Suppressor macrophage (primary cell): ENCODE results near the gene PBX4.

Experiments
- DNase-seq, 4 experiments: peaks; one replicate each; pipeline ENCODE4 v3.0.0-alpha.2; 2020 to 2022

Gene PBX4

DNA sequence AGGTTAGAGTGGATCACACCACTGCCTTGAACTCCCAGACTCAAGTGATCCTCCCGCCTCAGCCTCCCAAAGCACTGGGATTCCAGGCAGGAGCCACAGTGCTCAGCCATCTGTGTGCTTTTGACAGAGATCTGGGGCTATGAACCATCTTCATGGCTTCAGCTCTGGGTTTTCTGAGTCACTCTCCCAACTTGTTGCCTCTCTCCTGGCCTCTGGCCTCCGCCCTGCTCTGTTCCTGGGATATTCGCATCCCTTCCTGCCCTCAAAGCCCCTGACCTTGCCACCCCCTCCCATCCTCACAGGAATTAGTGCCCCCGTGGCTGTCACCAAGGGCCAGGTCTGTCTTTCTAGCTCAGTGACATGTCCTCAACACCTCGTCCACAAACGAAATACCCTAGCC is 30.7 kb upstream of the PBX4 start:
- no peak for DNase-seq

DNA sequence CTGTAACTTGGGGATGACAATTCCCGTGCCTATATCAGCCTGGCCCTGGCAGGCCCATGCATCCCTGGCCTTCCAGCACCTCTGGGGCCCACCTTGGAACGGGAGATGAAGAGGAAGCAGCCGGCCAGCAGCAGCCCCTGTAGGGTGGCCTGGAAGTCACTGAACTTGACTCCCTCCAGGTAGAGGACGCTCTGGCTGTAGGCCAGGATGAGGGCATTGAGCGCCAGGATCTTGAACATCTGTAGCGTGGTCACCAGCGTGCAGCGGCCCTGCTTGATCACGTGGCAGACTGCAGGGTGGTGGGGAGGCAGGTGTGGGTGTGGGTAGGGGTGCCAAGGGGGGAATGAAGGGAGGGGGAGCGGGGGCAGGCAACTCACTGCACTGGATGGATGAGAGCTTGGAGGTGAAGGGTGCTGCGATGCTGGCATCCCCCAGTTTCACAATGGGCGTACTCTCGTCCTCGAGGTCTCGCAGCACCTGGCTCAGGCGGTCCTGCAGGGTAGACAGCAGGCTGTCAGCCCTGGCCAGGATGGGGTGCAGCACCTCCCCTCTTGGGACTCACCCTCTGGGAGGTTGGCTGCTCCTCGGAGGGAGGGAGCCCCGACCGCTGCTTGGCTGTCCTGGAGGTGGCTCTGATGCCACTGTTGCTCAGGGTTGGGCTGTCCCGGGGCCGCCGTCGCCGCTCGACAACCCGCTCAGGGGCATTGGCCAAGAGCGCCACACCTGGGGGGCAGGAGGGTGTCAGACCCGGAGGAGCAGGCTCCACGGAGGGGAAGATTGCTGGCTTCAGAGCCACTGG is 28.7 kb upstream of the PBX4 start:
- DNase-seq, result no peak

DNA sequence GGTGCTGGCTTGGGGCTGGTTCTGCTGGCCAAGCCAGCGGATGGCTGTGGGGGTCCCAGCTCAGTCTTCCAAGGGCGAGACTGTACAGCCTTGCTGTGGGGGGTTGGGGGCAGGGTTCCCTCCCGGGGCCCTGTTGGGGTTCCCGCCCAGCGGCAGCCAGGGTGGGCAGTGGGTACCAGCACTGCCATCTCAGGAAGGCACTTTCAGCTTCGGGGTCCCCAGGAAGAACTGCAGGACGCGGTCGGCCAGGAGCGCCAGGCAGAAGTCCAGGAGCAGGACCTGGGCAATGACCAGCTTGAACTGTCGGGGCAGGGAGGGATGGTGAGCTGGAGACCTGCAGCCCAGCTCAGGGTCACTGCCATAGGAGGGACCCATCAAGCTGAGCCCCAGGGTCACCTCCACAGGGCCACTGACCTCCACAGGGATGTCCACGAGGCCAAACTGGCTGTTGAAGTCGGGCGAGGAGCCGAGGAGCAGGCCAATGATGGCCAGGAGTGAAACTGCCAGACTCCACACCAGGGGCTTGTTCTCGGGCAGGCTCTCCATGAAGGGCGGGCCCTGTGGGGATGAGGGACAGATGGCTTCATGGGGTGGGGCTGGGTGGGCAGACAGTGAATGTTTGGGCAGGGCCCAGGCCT is 26.9 kb upstream of the PBX4 start:
- DNase-seq, result no peak

DNA sequence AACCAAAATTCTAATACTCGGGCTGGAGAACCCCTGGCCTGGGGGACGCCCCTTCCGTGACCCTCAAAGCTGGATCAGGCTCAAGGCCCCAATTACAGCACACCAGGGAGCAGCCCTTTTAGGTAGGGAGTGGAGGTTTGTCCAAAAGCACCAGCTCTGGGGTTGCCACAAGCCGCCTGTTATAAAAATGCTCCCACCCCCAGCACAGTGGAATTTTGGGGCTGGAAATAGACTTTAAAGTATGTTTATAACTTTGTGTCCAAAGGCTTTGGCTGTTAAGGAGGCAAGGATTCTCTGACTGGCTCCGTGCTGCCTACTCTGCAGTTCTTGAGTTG is 25.5 kb upstream of the PBX4 start:
- no peak for DNase-seq

DNA sequence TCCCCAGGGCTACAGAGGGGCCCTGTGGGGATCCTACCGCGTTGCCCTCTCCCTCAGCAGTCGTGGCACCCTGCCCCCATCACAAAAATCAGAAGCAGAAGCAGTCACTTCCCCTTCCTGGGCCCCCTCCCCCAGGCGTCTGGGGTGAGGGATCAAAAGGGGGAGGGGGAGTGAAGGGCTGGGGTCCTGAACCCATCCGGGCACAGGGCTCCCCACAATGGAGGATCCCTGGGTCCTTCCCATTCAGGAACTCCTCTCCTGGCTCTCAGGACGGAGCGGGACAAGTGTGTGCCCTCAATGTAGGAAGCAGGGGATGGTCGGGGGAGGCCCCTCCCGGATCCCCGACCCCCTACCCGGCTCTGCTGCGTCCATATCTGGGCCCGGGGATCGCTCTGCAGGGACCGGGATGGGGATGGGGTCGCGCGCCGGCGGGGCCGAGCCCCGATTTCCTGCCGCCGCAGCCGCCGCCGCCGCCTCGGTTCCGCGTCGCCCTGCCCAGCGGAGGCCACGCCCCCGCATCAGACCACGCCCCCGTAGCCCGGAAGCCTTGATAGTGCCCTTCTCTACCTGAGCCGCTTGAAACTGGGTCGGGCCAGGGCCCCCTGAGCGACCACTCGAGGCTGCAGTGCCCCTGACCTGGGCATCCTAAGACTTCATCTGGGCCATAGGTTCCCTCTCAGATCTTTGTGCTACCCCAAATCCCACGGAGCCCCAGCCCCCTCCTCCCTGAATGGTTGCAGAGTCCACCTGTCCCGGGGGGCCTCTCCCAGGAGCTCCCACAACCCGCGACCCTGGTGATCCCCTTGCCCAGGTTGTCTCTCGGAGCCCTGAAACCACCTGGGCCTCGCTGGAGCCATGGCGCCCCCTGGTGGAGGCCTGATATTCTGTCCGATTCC is 24.9 kb upstream of the PBX4 start, which contains the start of gene GMIP:
TSS of gene GMIP (minus strand) at position 500 of the 896 bp plus-strand sequence. CDS start at position 372, 128 bp downstream.
- peak; percentile 82 to 93 (median 87) for DNase-seq

DNA sequence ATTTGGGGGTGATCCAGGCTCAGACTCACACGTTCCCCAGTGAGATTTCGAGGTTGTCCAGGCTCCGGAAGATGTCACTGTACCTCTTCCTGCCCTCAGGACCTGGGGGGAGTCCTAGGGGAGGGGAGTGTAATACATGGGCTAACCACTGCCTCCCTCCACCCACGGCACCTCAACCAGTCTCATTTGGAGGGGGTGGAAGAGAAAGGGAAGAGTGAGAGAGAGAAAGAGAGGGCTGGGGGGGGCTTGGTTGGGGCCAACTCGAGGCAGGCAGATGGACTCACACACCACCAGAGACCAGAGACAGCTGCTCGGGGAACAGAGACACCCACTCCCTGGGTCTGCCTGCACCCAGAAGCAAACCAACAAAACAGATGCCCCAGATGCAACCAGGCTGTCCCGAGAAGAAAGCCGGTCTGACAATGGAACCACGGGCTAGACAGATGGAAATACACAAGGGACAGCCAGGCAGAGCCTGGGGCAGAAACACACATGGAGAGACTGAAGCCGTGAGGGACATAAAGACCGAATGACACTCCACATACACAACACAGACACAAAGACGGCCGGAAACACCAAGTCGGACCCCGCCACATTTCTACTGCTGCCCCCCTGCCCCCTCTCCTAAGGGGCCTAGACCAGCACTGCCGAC is 24.1 kb upstream of the PBX4 start:
- peak; percentile 13 to 49 (median 48) for DNase-seq

DNA sequence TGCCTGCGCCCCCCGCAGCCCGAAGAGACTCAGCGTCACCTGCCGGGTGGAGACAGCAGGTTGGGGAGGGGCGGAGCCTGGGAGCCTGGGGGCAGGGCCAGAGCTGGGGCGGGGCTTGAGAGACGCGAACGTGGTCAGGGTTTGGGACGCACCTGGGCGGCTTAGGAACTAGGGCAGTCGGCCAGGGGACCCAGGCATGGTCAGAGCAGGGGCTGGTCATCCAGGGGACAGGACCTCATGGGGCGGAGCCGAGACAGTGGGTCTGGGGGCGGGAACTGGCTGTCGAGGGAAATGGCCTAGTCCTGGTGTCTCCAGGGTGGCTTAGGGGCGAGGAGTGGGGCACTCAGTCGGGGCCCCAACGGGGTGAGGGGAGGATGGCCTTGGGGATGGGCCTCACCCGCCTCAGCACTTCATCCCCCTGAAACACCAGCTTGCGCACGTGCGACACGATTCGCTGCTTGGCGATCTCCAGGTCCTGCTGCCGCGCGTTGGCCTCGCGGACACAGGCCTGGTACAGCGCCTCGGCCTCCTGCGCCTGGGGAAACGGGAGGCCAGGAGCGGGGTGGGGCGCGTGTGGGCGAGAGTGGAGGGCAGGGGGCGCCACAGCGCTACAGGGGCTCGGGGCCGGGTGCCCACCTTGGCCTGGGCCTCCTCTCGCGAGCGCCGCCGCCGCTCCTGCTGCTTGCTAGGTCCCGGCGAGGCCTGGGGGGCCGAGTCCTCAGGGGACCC is 19.2 kb upstream of the PBX4 start:
- no peak for DNase-seq

DNA sequence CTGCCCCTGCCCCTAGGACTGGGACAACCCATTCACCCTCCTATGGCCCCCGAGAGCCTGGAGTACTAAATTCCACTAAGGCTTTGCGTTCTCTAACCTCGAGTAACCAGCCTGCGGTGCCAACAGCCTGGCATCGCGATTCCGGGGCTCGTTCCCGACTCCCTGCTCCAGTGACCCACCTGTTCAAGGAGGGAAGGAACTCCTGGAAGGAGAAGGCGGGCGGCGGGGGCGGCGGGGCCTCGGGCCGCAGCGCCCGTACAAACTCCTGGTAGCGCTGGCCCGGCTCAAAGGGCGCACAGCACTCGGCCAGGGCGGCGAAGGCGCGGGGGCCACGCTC is 18.7 kb upstream of the PBX4 start:
- no peak for DNase-seq

DNA sequence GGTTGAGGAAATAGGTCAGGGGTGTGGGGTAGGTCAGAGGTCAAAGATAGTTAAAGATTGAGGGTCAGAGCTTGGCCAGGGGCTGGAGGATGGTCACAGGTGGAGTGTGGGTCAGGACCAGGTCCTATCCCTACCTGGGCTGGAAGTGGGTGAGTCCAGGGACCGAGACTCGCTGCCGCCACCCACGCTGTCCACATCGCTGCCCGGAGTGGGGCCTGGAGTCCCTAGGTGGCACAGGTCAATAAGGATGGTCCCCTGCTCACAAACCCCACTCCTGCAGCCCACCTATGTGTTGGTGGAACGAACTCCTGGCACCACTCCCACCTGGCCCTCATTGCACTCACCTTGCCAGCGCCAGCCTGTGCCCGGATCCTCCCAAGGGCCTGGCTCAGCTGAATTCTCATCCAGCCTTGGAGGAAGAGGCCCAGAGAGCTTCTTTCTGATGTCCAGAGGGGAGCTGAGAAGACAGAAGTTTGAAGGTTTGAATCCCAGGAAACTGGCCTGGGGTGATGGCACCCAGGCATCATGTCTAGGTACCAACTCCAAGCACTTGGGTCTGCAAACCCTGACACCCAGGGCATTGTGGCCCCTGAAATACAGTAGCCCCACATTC is 18.2 kb upstream of the PBX4 start:
- DNase-seq, result no peak

DNA sequence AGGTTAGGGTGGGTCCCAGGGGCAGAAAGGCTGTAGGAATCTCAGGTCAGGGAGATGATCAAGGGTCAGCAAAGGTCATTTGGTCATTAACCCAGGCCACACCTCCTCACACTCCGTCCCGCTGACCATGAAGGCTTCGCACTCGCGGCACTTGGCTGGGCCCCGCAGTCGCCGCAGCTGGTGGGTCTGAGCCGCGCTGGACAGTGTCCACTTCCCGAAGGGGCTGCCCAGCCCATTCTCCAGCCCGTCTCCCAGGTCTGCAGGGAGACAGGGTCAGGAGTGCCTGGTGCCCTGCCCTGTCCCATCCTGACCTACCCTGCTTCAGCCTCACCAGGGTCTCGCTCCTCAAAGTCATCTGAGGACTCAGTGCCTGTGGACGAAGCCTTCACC is 16.8 kb upstream of the PBX4 start:
- no peak for DNase-seq

DNA sequence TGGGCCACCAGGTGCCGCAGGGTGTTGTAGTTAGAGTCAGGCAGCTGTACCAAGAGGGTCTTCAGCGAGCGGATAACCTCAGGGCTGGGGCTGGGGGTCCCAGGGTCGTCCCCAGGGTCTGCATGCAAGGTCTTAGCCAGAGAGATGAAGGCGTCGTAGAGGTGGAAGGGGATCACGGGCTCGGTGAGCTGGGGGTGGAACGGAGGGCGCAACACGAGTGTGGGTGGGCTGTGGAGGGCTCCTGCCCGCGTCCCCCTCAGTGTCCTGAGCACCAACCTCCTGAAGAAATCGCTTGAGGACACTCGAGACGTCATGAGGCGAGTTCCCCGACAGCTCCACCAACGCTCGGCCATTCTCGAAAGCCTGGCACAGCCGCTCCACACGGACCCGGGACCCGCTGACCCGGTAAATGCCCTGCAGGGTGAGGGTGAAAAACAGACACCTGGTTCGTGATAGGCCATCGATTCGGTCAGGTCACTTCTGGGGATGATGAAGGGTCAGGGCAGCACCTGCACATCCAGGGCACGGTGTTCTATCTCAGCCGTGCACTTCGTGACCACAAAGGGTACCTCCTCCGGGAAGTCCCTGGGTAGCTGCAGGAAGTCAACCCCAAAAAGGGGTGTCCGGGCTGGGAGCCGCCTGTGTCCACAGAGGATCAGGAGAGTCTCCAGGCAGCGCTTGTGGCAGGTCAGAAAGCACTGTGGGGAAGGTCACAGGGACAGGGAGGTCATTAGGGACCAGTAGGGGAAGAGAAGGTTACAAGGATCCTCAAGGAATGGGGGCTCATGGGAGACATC is 16.2 kb upstream of the PBX4 start:
- no peak for DNase-seq

DNA sequence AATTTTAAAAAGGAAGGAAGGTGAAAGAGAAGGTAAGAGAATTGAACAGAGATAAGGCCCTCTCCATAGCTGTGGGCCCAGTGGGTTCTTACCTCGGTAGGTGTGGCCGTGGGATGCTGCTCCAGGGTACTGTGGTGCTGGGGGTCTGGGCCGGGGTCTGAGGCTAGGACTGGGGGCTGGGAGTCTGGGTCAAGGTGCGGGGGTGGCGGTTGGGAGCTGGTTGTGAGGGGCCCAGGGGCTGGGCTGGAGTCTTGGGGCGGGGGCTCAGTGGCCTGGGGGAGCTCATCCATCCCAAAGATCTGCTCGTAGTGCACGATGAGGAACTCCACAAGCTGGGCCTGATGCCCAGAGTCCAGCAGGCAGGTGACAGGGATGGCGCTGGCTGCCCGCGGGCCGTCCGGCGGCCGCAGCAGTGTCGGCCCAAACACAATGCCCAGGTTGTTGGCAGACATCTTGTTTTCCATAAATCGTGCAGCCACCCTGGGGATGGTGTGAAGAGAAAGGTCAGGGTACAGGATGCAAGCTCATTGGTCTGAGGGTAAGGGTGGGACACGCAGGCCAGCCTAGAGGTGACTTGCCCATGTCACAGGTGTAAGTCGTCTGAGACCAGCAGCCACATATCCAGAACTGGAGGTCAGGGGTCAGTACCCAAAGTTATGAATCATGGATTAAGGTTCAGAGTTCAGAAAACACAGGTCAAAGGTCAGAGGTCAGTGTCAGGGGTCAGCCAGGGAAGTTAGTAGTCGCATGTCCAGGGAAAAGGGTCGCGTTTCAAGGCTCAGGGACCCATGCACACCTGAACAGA is 15.4 kb upstream of the PBX4 start:
- DNase-seq, result no peak

DNA sequence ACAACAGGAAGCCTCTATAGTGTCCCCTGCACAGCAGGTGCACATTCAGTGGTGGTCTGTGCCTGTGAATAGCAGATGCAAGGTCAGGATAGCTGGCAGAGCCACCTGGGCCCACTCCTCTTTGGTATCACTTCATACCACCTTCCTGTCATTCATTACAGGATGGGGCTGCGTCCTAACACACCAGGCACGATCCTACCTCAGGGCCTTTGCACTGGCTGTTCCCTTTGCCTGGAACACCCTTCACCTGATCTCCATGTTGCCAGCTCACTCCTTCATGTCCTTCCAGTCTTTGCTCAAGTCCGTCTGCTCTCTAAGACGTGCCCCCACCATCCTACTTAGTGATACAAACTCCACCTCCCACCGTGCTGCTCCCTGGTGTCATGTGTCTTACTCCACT is 14.2 kb upstream of the PBX4 start:
- peak in 1 of 4 experiments; percentile 0 for DNase-seq

DNA sequence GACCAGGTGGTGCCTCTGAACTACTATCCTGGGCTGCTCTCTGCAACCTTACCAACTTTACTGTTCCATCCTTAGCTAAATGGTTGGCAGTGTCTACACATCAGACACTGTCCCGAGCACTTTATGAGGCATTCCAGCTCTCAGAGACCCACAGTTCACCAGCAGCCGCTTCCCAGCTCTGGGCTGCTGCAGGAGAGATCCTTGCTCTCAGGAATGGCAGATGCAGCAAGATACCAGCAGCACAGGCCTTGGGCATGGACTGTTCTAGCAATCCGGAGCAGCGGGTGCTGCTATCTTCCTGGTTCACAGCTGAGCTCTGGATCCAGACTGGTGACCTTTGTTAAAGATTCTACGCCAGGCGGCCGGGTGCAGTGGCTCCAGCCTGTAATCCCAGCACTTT is 12.9 kb upstream of the PBX4 start:
- peak in 1 of 4 experiments; percentile 1 for DNase-seq

DNA sequence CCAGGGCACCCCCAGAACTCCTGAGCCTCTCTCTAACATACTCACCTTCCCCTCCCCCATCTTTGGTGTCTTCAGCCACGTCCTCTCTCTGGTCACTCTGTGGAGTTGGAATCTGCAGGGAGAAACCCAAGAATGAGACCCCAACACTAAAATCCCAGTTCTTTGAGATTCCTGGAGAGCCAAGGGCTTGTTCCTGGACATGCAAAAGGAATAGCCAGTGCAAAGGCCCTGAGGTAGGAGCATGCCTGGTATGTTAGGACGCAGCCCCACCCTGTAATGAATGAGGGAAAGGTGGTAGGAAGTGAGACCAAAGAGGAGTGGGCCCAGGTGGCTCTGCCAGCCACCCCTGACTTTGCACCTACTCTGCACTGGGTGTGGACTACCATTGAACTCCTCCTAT is 11.9 kb upstream of the PBX4 start:
- DNase-seq, result peak in 1 of 4 experiments; percentile 2

DNA sequence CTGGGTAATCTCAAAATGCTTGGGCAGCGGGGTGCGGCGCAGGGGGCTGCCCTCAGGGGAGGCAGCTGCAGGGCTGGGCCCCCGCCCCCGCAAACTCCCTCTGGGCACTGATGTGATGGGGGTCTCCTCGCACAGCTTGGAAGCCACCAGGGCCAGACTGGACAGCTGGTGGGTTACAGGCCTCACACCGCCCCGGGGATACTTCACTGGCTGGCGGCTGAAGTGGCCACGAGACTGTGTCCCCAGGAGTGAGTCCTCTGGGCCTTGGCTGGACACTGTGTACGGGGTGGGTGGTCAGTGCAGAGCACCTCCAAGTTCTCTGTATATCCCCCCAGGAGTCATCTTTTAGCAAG is 11.6 kb upstream of the PBX4 start:
- DNase-seq, result peak in 1 of 4 experiments; percentile 1

DNA sequence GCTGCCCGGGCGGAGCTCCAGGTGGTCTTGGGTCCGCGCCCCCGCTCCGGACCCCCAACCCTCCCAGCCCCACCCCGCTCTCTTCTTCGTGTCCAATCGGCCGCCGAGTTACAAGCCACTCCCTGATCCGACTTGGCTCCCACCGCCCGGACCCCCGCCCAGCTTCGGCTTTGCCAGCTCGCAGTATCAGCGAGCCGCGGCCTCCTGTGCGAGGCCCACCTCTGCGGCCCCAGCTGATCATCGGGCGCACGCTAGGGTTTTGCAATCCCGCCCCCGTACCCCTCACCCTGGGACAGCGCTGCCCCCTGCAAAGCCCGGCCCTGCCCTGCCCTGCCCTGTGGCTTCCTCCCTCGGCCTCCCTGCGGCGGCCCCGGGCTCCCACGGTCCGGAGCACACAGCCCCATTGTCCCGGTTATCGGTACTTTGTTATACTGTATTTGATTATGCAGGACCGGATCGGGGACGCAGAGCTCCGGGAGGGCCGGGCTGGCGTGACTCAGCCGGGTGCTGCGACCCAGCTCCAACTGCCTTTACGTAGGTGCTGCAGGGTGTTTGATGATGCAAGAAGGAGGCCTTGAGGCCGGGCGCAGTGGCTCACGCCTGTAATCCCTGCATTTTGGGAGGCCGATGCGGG is 10.1 kb upstream of the PBX4 start:
- DNase-seq, result peak; percentile 68 to 87 (median 80)

DNA sequence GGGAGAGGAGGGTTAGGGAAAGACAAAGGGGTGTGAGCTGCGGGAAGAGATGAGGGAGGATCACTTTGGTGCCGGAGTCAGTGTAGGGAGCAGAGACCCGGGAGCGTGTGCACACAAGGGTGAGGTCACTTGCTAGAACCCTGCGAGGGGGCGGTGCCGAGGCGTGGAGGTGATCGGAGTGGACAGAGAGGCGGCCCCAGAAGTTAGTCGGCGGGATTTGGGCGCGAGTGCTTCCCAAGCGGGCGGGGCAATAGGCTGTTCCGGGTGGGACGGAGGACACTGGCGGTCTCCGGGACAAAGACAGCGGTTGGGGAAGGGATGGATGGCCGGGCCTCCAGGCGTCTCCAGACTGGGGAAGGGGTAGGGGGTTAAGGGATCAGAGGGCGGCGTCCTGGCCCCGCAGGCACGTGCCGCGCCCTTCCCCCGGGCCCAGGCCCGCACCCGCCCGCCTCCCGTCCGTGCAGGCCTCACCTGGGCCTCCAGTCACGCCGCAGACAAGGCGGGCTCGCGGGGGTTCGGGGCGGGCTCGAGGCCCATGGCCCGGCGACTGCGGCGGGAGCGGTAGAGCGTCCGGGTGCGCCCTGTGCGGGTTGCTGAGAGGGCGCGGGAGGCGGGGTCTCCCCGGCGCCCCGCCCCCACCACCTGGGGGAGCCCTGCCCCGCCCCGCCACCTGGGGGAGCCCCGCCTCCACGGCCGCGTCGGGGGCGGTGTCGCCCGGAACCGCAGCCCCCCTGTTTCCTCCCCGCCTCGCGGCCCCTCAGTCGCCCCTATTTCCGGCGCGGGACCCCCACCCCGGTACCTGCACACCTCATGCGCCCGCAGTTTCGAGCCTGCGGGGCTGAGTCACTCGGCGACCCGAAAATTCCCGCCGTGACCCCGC is 9.4 kb upstream of the PBX4 start, which contains the start of gene LPAR2:
TSS of gene LPAR2 (minus strand) at position 600 of the 880 bp plus-strand sequence. CDS start 945 bp downstream, outside the sequence.
- DNase-seq, result peak; percentile 31 to 73 (median 58)
